IPS DF 6.9 (cell line): ENCODE results near the gene NRG3.

Experiments used
- DNase-seq: peaks from one replicate; pipeline ENCODE4 v3.0.0-alpha.2; 2013; ENCODE audit warnings: low read depth, low spot score
- H3K27ac ChIP-seq: one replicate; pipeline ENCODE4 v1.5.1; 2013; ENCODE audit warnings: low read length, control low read depth
- H3K27me3 ChIP-seq: 2 replicates; pipeline ENCODE4 v1.6.1; 2013; ENCODE audit warnings: mild to moderate bottlenecking, low read length; ENCODE audit not compliant: control insufficient read depth, insufficient read depth
- H3K36me3 ChIP-seq: 2 replicates; pipeline ENCODE4 v1.6.1; 2013; ENCODE audit warnings: low read length; ENCODE audit not compliant: control insufficient read depth, insufficient read depth
- H3K4me1 ChIP-seq: 2 replicates; pipeline ENCODE4 v1.6.1; 2013; ENCODE audit warnings: low read length; ENCODE audit not compliant: control insufficient read depth, insufficient read depth
- H3K4me3 ChIP-seq: 2 replicates; pipeline ENCODE4 v1.5.1; 2013; ENCODE audit warnings: mild to moderate bottlenecking, low read length
- H3K9me3 ChIP-seq: 2 replicates; pipeline ENCODE4 v1.6.1; 2013; ENCODE audit warnings: low read length, inconsistent platforms; ENCODE audit not compliant: control insufficient read depth, insufficient read depth
- WGBS: extraction: QIAGEN DNeasy Blood & Tissue Kit; methylation state at CpG from one replicate; pipeline ENCODE4 v1.1.7; 2013; ENCODE audit warnings: mixed read lengths, missing lambda C conversion rate; ENCODE audit not compliant: insufficient read length, insufficient coverage; 5-methylcytosine and 5-hydroxymethylcytosine counted together

Gene NRG3

DNA sequence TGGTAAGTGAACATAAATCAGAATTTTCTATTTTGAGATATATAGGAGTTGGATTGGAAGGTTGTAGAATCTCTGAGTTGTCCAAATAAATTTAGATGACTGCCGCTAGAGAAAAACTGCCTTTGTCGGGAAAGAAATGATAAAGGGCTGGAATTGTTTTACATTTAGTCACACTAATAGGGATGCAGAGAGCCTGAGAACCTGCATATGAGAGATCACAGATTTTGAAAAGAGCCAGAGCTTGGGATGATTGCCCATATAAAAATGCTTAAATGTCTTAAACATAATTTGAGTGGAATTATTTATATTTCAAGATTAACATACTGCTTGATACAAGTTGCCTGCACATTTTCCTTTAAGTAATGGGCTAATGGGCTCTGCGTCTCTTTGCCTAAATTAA lies 660.5 kb downstream of the NRG3 start:
- no peak for DNase-seq
- H3K27ac ChIP-seq = no peak overlapping the region
- no peaks in the 10 kb centered on the region for H3K27me3 ChIP-seq
- no peaks in the 10 kb centered on the region for H3K36me3 ChIP-seq
- no peak overlapping the region for H3K4me3 ChIP-seq
- WGBS = no CpG with 5 or more reads among the region's 3 CpGs
- H3K9me3 ChIP-seq = no peaks in the 10 kb centered on the region
- no peaks in the 10 kb centered on the region for H3K4me1 ChIP-seq

DNA sequence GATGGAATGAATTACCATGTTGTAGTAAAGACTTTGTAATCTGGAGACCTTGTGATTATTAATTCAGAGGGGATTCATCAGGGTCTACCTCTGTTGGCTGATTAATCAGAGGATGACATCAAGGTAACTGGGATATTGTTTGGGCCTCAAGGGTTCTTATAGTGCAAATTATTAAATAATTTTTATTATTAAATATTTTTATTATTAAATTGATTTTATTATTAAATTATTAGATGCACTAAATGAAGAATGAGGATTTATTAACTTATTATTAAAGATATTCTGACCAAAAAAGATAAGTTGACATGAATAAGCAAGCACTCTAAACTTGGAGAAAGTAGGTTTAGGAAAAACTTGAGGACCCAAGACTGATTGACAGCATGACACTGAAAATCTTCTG lies 661.7 kb downstream of the NRG3 start:
- Histone ChIP-seq H3K27me3 (no peaks in the 10 kb centered on the region), H3K36me3 (no peaks in the 10 kb centered on the region), H3K4me1 (no peaks in the 10 kb centered on the region), H3K27ac (no peak overlapping the region), H3K4me3 (no peak overlapping the region), H3K9me3 (no peaks in the 10 kb centered on the region)
- DNase-seq = no peak

DNA sequence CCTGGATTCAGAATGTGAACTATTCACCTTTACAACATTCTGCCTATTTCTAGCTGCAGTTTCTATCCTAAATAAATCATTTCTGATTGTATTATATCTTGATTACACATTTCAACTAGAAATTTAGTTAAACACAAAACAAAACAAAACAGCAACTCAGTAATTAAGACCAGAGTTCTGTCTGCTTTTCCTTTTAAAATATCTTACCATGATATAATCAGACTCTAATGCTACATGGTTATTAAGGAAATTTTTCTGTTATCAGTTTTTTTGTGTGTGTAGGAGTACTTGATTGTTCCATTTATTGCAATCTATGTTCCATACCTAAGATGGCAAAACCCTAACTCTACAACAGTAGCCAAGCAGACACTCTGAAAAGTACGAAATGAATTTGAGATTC lies 663.3 kb downstream of the NRG3 start:
- no peak overlapping the region for H3K4me3 ChIP-seq
- H3K27ac ChIP-seq = no peak overlapping the region
- H3K9me3 ChIP-seq = no peaks in the 10 kb centered on the region
- WGBS = no CpG with 5 or more reads among the region's 1 CpG
- no peaks in the 10 kb centered on the region for H3K36me3 ChIP-seq
- H3K27me3 ChIP-seq = no peaks in the 10 kb centered on the region
- no peak for DNase-seq
- H3K4me1 ChIP-seq = no peaks in the 10 kb centered on the region

DNA sequence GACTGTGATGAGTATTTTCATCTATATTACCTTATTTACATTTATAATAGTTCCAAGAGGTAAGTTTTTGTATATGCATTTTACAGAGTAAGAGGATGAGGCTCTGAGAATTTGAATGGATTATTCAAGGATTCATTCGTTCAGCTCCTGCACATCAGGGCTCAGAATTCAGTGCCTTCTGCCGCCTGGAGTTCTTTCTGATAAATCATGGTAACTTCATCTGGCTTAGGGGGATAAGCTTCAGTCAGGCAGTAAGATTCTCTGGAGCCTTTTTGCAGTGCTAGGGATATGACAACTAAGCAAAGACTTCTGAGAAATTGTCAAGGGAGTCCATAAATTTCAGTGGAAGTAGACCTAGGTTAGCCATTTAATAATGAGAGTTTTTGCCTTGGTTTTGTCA lies 668.6 kb downstream of the NRG3 start:
- Histone ChIP-seq H3K36me3 (no peaks in the 10 kb centered on the region), H3K4me3 (no peak overlapping the region), H3K27me3 (no peaks in the 10 kb centered on the region), H3K4me1 (no peaks in the 10 kb centered on the region), H3K27ac (no peak overlapping the region), H3K9me3 (no peaks in the 10 kb centered on the region)
- no peak for DNase-seq
- no CpG with 5 or more reads among the region's 2 CpGs for WGBS

DNA sequence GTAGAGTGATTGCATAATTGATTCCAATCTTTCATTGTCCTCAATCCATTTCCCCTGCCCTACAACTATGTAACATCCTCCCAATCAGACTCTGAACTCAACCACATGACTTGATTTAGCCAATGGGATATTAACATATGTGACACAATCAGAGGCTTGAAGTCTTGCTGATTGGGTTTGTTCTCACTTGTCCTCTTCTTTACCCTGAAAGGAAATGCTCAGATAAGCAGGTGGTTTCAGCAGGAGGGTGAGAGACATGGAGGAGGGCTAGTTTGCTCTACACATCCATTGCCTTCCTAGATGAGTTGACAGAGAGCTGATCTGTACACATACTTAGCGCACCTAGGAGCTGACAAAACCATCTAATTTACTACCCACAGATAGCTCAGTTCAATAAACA lies 669.4 kb downstream of the NRG3 start:
- Histone ChIP-seq H3K9me3 (no peaks in the 10 kb centered on the region), H3K4me3 (no peak overlapping the region), H3K27me3 (no peaks in the 10 kb centered on the region), H3K36me3 (no peaks in the 10 kb centered on the region), H3K4me1 (no peaks in the 10 kb centered on the region), H3K27ac (no peak overlapping the region)
- no peak for DNase-seq
- no CpG with 5 or more reads among the region's 1 CpG for WGBS

DNA sequence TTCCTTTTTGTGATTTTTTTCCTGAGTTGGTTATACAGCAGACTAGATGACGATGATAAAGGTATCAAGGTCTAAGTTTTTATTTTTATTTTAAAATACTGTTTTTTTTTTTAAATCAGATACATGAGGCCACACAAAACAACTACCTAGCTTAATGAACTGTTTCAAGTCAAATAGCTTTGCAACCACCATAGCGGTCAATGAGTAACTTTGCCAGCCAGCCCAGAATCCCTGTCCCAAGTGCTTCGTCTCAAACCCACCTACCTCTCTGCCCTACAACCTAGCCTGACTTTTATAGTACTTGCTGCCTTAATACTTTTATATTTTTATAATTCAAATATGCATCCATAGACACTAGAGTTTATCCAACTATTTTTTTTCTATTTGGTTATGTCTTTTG lies 676.5 kb downstream of the NRG3 start:
- Histone ChIP-seq H3K4me3 (no peak overlapping the region), H3K9me3 (no peaks in the 10 kb centered on the region), H3K4me1 (no peaks in the 10 kb centered on the region), H3K36me3 (no peaks in the 10 kb centered on the region), H3K27ac (no peak overlapping the region), H3K27me3 (no peaks in the 10 kb centered on the region)
- WGBS = no CpG with 5 or more reads among the region's 3 CpGs
- DNase-seq = no peak

DNA sequence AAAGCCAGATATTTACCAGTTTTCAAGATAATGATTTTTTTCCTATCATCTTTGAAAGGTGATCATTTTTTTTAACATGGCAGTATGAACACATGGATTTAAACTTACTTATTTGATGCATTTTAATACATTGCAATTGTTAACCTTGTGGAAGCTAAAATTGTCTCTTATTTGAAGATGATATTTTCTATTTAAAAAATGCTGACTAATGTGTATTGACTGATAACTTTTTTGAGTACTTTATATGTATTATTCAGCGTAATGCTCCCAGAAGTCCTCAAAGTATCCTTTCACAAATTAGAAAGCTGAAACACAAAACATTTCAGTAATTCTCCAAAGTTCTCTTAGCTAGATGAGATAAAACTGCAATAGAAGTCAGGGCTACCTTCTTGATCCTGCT lies 677.3 kb downstream of the NRG3 start:
- Histone ChIP-seq H3K4me1 (no peaks in the 10 kb centered on the region), H3K27ac (no peak overlapping the region), H3K27me3 (no peaks in the 10 kb centered on the region), H3K9me3 (no peaks in the 10 kb centered on the region), H3K36me3 (no peaks in the 10 kb centered on the region), H3K4me3 (no peak overlapping the region)
- DNase-seq = no peak
- no CpG with 5 or more reads among the region's 1 CpG for WGBS

DNA sequence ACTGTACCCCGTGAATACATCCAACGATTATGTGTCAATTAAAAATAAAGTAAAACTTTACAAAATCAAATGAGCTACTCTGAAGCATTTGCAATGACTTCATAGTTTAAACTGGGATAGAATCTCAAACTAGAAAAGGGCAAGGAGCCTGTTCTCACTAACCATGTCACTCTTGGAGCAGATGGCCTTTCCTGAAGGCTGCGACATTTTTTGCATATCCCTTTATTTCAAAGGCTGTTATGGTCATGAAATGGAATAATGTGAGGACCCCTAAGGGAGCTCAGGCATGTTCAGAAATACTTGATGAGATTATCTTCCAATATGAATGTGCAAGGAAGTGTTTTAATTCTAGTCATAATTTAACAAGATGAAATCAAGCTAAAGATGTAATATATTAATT lies 679.4 kb downstream of the NRG3 start:
- Histone ChIP-seq H3K27ac (no peak overlapping the region), H3K9me3 (no peaks in the 10 kb centered on the region), H3K36me3 (no peaks in the 10 kb centered on the region), H3K4me3 (no peak overlapping the region), H3K4me1 (no peaks in the 10 kb centered on the region), H3K27me3 (no peaks in the 10 kb centered on the region)
- DNase-seq = no peak
- WGBS = no CpG with 5 or more reads among the region's 3 CpGs

DNA sequence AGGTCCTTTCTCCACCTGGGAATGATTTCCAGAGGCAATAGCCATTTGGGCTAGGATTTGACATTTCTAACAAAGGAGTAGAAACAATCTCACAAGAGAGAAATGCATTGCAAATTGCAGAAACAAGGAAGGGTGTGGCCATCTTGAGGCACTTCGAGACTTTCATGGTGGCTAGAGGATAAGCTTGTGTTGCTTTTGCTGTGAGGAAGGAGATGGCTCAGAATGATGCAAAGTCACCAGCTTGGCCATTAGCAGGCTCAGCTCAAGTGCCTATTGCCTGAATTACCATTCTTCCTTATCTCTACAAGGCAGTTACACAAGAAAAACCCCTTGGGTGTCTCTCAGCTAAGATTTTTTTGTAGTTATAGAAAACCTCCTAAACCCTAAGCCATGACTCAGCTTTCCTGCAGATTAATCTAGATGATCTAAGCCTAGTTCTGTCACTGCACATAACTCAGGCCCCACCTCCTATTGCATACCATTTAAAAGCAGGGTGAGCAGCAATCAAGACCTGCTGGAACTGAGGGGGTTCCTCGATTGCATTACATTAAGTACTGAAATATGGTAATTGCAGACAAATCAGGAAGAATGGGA lies 683.1 kb downstream of the NRG3 start:
- H3K27me3 ChIP-seq = no peaks in the 10 kb centered on the region
- WGBS = no CpG with 5 or more reads among the region's 2 CpGs
- DNase-seq = no peak
- H3K27ac ChIP-seq = no peak overlapping the region
- no peaks in the 10 kb centered on the region for H3K4me1 ChIP-seq
- no peak overlapping the region for H3K4me3 ChIP-seq
- no peaks in the 10 kb centered on the region for H3K36me3 ChIP-seq
- H3K9me3 ChIP-seq = no peaks in the 10 kb centered on the region

DNA sequence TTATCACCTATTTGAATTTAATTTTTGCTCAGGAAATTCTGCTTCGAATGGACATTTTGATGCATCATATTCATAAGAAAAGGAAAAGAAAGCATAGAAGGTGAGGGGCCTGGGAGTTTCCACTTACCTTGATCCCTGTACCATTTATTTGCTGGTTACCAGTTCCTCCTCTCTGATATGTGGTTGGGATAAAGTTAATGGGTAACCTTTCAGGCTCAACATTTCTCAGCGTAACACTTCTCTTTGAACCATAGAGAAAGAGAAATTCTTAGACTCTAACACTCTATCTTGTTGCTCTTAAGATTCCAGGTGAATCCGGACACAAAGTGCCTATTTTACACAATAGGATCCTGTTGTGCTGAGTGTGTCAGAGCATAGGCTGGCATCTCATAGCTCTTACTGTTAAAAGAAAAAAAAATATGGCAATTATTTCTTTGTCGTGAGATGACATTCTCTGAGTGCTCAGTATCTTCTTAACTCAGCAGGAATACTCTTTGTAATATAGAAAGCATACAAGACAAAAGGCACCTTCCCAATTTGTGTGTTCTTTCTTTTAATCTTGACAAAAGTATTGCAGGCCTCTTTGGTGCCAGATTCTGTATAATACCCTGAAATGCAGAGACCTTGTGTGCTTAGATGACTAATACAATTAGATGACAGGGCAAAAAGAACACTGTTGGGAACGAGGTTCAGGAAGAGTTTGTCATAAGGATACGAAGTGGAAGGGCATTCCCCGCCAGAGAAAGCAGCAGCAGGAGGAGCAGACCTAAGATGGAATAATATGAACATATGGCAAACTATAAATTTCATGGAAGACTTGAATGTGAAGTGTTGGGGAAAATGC lies 689.6 kb downstream of the NRG3 start:
- WGBS = no CpG with 5 or more reads among the region's 7 CpGs
- H3K36me3 ChIP-seq = no peaks in the 10 kb centered on the region
- no peaks in the 10 kb centered on the region for H3K4me1 ChIP-seq
- H3K27ac ChIP-seq = no peak overlapping the region
- no peak overlapping the region for H3K4me3 ChIP-seq
- no peaks in the 10 kb centered on the region for H3K9me3 ChIP-seq
- H3K27me3 ChIP-seq = no peaks in the 10 kb centered on the region
- no peak for DNase-seq

DNA sequence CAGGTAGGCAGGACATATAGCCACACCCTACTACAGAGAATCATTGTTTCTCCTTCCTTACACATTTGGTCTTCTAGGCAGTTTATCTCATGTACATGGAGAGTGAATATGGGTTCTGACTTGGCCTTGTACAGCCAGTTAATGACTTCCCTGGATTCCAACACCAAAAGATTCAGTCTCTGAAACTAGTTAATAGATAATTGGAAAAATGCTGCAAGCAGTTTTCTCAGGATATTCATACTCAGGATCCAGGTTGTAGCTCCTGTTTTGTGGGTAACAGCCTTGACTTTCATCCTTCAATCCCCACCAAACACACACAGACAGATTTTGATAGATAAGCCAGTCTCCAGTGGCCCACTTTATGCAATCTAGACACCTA lies 690.2 kb downstream of the NRG3 start:
- Histone ChIP-seq H3K36me3 (no peaks in the 10 kb centered on the region), H3K4me1 (no peaks in the 10 kb centered on the region), H3K27ac (no peak overlapping the region), H3K9me3 (no peaks in the 10 kb centered on the region), H3K27me3 (no peaks in the 10 kb centered on the region), H3K4me3 (no peak overlapping the region)
- DNase-seq = no peak
